HepG2 (cell line): ENCODE data around the gene CARD8. TPM values are rescaled to one million over a fixed set of nuclear protein-coding genes. Genes with fewer than 3 reads are reported as not detected.

Experiments
- ATAC-seq: fragments of 200-7000 bp; cut with Tn5 transposase; 3 replicates; pipeline ENCODE4 v1.9.1; 2020; ENCODE audit warnings: mild to moderate bottlenecking, moderate library complexity
- BruUV-seq: library from RNA; stranded (reverse); fragments of 400-500 nt; replicated peaks from 2 replicates; lab custom pipeline; 2021; lab: Mats Ljungman, UMichigan
- CTCF ChIA-PET: fragments of 300-600 bp; formaldehyde crosslinking; extraction: SDS; loops from one replicate; lab custom pipeline; 2021; ENCODE audit warnings: low total read pairs, inconsistent platforms, low intra/inter-chr PET ratio; lab: Yijun Ruan, JAX
- POLR2A ChIA-PET: fragments of 350-600 bp; sonication (Branson Sonifier 250); formaldehyde crosslinking; loops from one replicate; lab custom pipeline; 2020; ENCODE audit warnings: antibody characterized with exemption, inconsistent platforms; lab: Yijun Ruan, JAX
- DNase-seq: peaks from one replicate; pipeline ENCODE4 v3.0.0-alpha.2; 2015; ENCODE audit warnings: low spot score
- FAIRE-seq: peaks from 3 replicates; lab custom pipeline; 2011; peaks lifted over from hg19 to GRCh38; lab: Jason Lieb, UNC
- H2AFZ ChIP-seq: one replicate; pipeline ENCODE4 v1.6.1; 2011; ENCODE audit warnings: low read length, inconsistent platforms
- H3K27ac ChIP-seq: fragments of 300-600 bp; 3 replicates; pipeline ENCODE4 v1.8.0; 2011; ENCODE audit warnings: mixed run types, mild to moderate bottlenecking, mixed read lengths, low read length, inconsistent platforms; ENCODE audit not compliant: insufficient read depth; ENCODE audit errors: extremely low read length
- H3K27me3 ChIP-seq, 2 experiments: fragments of 200-600 bp in 1 of 2; 2 replicates in 1 of 2; 3 replicates in 1 of 2; pipeline versions ENCODE4 v1.6.0 to v1.8.0; 2011; ENCODE audit warnings: low read length in 2 of 2, mild to moderate bottlenecking in 2 of 2, moderate library complexity in 2 of 2, inconsistent platforms in 1 of 2; ENCODE audit not compliant: insufficient read depth in 2 of 2, control insufficient read depth in 1 of 2
- H3K36me3 ChIP-seq, 2 experiments: fragments of 200-600 bp in 1 of 2; replicated peaks in 1 of 2; 2 replicates in 1 of 2; 3 replicates in 1 of 2; pipeline versions ENCODE4 v1.5.1 to v1.8.0; 2011; ENCODE audit warnings: low read length in 2 of 2, inconsistent platforms in 1 of 2; ENCODE audit not compliant: insufficient read depth in 2 of 2, control insufficient read depth in 1 of 2
- H3K4me1 ChIP-seq: 2 replicates; pipeline ENCODE4 v1.5.1; 2012; ENCODE audit warnings: low read length, inconsistent platforms; ENCODE audit not compliant: insufficient read depth
- H3K4me2 ChIP-seq: 2 replicates; pipeline ENCODE4 v1.6.0; 2011; ENCODE audit warnings: low read depth, low read length, inconsistent platforms
- H3K4me3 ChIP-seq, 3 experiments: fragments of 200-600 bp in 1 of 3; sonication (generic), shearing (Covaris generic) in 1 of 3; replicated peaks in 1 of 3; 2 replicates each; pipeline ENCODE4 v1.5.1; 2011 to 2016; ENCODE audit warnings: low read length in 3 of 3, inconsistent platforms in 2 of 3, low read depth in 2 of 3, mild to moderate bottlenecking in 2 of 3, control low read depth in 1 of 3, mixed read lengths in 1 of 3; ENCODE audit not compliant: insufficient read depth in 1 of 3
- H3K79me2 ChIP-seq: one replicate; pipeline ENCODE4 v1.6.1; 2011; ENCODE audit warnings: low read length, inconsistent platforms; ENCODE audit not compliant: insufficient read depth
- H3K9ac ChIP-seq: 2 replicates; pipeline ENCODE4 v1.6.0; 2011; ENCODE audit warnings: mild to moderate bottlenecking, low read depth, low read length, inconsistent platforms; ENCODE audit not compliant: insufficient read depth
- H3K9me3 ChIP-seq: 2 replicates; pipeline ENCODE4 v1.5.1; 2012; ENCODE audit warnings: mild to moderate bottlenecking, low read length
- H4K20me1 ChIP-seq: 2 replicates; pipeline ENCODE4 v1.6.0; 2011; ENCODE audit warnings: inconsistent platforms, mild to moderate bottlenecking, low read length, moderate library complexity; ENCODE audit not compliant: insufficient read depth
- DMAP1 ChIP-seq: IDR thresholded peaks from 2 replicates; pipeline ENCODE4 v1.6.1; 2016
- HMGXB4 ChIP-seq, 2 experiments: sonication (generic) in 1 of 2; formaldehyde crosslinking in 1 of 2; IDR thresholded peaks; 2 replicates each; pipeline versions ENCODE4 v1.4.0 to v1.6.1; 2018 to 2020; ENCODE audit warnings: missing genetic modification reagents in 2 of 2, borderline replicate concordance in 1 of 2, low read depth in 1 of 2, mild to moderate bottlenecking in 1 of 2, missing biosample characterization in 1 of 2
- MED13 ChIP-seq: sonication (generic); formaldehyde crosslinking; IDR thresholded peaks from 2 replicates; pipeline ENCODE4 v1.5.0; 2020; ENCODE audit warnings: missing genetic modification reagents
- NR2F6 ChIP-seq, 2 experiments: IDR thresholded peaks; 2 replicates each; pipeline ENCODE4 v1.6.1; 2016; ENCODE audit warnings: antibody characterized with exemption in 1 of 2, mild to moderate bottlenecking in 1 of 2
- POGK ChIP-seq: sonication (generic); formaldehyde crosslinking; conservative IDR thresholded peaks from 2 replicates; pipeline ENCODE4 v1.8.0; 2022; ENCODE audit warnings: mild to moderate bottlenecking, moderate library complexity, missing genetic modification reagents
- ZFP41 ChIP-seq: sonication (generic); formaldehyde crosslinking; IDR thresholded peaks from 2 replicates; pipeline ENCODE4 v1.4.0; 2020; ENCODE audit warnings: mild to moderate bottlenecking, missing genetic modification reagents, borderline replicate concordance
- ZNF101 ChIP-seq: sonication (generic); formaldehyde crosslinking; IDR thresholded peaks from 2 replicates; pipeline ENCODE4 v1.4.0; 2020; ENCODE audit warnings: mild to moderate bottlenecking, low read depth, missing genetic modification reagents, borderline replicate concordance
- ZNF547 ChIP-seq: sonication (generic); formaldehyde crosslinking; IDR thresholded peaks from 2 replicates; pipeline ENCODE4 v1.5.1; 2020; ENCODE audit warnings: mild to moderate bottlenecking, missing genetic modification reagents
- ZNF782 ChIP-seq: sonication (generic); formaldehyde crosslinking; IDR thresholded peaks from 2 replicates; pipeline ENCODE4 v1.4.0; 2020; ENCODE audit warnings: missing genetic modification reagents, mild to moderate bottlenecking, borderline replicate concordance
- WGBS: methylation state at CpG from one replicate; pipeline ENCODE4 v1.1.6; 2017; ENCODE audit warnings: low lambda C conversion rate; 5-methylcytosine and 5-hydroxymethylcytosine counted together
- in situ Hi-C: cut with HindIII; loops from 2 replicates; pipeline ENCODE4 v1.10.0; 2017; ENCODE audit warnings: low pct_unique_long_range_greater_than_20kb; ENCODE audit not compliant: extremely low pct_ligation_motif_present
- intact Hi-C: fragments of 100-400 bp; cut with micrococcal nuclease; formaldehyde crosslinking; loops from one replicate; pipeline ENCODE4 v1.10.0; 2022; ENCODE audit not compliant: unreplicated experiment
- polyA plus RNA-seq, 8 experiments: library from polyadenylated mRNA; depleted of rRNA in 3 of 8; stranded (reverse) in 7 of 8; unstranded in 1 of 8; fragments of >200 nt; fragmentation: Illumina TruSeq in 4 of 8; extraction: Trizol in 4 of 8; gene quantifications; 2 replicates each; pipeline versions ENCODE4 v1.2.1 to v1.2.3, GENCODE V29; 2011 to 2016; ENCODE audit warnings: low read depth in 4 of 8, missing spikeins in 1 of 8, mixed read lengths in 1 of 8; ENCODE audit not compliant: insufficient read depth in 1 of 8
- total RNA-seq, 5 experiments: library from RNA; depleted of rRNA; stranded (reverse); fragments of >200 nt; fragmentation: Illumina TruSeq; extraction: Trizol; gene quantifications; 2 replicates each; pipeline ENCODE4 v1.2.3, GENCODE V29; 2016; ENCODE audit warnings: low read depth in 1 of 5
- TF ChIP-seq, protein P1 (sequence below): sonication (generic); formaldehyde crosslinking; IDR thresholded peaks from 2 replicates; pipeline ENCODE4 v1.4.0; 2020; ENCODE audit warnings: missing genetic modification reagents
- TF ChIP-seq, protein P2 (sequence below): sonication (generic); formaldehyde crosslinking; IDR thresholded peaks from 2 replicates; pipeline ENCODE4 v1.9.0; 2021; ENCODE audit warnings: mild to moderate bottlenecking, missing genetic modification reagents

Gene CARD8
- total and polyA plus RNA-seq, 2 of the 13 experiments (the other 11 are each of a cell fraction or from before 2014, with no cell fraction given): 15.0 to 19.2 TPM

DNA sequence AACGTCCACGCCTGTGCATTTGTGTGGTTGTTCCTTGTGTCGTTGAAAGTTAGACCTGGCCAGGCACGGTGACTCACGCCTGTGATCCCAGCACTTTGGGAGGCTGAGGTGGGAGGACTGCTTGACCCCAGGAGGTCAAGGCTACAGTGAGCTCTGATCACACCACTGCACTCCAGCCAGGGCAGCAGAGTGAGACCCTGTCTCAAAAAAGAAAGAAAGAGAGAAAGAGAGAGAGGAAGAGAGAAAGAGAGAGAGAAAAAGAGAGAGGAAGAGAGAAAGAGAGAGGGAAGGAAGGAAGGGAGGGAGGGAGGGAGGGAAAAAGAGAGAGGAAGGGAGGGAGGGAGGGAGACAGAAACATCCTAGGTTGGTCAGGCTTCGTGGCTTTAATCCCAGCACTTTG lies 19.2 kb upstream of the CARD8 start (continued):
- no peak for TF ChIP-seq HMGXB4 (CRISPR knock-in tag; IDR thresholded peaks at IDR 0.05; ENCODE audit: borderline replicate concordance in 1 of 2, low read depth in 1 of 2)
- TF ChIP-seq, protein P1, sequence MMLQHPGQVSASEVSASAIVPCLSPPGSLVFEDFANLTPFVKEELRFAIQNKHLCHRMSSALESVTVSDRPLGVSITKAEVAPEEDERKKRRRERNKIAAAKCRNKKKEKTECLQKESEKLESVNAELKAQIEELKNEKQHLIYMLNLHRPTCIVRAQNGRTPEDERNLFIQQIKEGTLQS: no peak
- TF ChIP-seq NR2F6 (IDR thresholded peaks at IDR 0.05): no peak
- 0 out of 2 replicates have a peak, but pooled peaks have one; percentile 13 for TF ChIP-seq NR2F6 (CRISPR knock-in tag; IDR thresholded peaks at IDR 0.05)
- no peak for TF ChIP-seq ZNF547 (CRISPR knock-in tag)
- no peak for TF ChIP-seq ZNF782 (CRISPR knock-in tag)

- no peaks in the 10 kb centered on the region for H3K79me2 ChIP-seq
- WGBS: 79% methylated on average over 3 of the region's 3 CpGs
- in situ Hi-C loops: loop anchor here (5.0 to 25.0 kb wide), 2 partner anchors 33 to 312 kb away; no protein-coding TSS in a partner anchor
- no peaks in the 10 kb centered on the region for H3K27me3 ChIP-seq
- TF ChIP-seq MED13 (no peak), DMAP1 (no peak), POGK (CRISPR knock-in tag) (no peak), ZFP41 (no peak), ZNF101 (CRISPR knock-in tag) (no peak)
- TF ChIP-seq, protein P2, sequence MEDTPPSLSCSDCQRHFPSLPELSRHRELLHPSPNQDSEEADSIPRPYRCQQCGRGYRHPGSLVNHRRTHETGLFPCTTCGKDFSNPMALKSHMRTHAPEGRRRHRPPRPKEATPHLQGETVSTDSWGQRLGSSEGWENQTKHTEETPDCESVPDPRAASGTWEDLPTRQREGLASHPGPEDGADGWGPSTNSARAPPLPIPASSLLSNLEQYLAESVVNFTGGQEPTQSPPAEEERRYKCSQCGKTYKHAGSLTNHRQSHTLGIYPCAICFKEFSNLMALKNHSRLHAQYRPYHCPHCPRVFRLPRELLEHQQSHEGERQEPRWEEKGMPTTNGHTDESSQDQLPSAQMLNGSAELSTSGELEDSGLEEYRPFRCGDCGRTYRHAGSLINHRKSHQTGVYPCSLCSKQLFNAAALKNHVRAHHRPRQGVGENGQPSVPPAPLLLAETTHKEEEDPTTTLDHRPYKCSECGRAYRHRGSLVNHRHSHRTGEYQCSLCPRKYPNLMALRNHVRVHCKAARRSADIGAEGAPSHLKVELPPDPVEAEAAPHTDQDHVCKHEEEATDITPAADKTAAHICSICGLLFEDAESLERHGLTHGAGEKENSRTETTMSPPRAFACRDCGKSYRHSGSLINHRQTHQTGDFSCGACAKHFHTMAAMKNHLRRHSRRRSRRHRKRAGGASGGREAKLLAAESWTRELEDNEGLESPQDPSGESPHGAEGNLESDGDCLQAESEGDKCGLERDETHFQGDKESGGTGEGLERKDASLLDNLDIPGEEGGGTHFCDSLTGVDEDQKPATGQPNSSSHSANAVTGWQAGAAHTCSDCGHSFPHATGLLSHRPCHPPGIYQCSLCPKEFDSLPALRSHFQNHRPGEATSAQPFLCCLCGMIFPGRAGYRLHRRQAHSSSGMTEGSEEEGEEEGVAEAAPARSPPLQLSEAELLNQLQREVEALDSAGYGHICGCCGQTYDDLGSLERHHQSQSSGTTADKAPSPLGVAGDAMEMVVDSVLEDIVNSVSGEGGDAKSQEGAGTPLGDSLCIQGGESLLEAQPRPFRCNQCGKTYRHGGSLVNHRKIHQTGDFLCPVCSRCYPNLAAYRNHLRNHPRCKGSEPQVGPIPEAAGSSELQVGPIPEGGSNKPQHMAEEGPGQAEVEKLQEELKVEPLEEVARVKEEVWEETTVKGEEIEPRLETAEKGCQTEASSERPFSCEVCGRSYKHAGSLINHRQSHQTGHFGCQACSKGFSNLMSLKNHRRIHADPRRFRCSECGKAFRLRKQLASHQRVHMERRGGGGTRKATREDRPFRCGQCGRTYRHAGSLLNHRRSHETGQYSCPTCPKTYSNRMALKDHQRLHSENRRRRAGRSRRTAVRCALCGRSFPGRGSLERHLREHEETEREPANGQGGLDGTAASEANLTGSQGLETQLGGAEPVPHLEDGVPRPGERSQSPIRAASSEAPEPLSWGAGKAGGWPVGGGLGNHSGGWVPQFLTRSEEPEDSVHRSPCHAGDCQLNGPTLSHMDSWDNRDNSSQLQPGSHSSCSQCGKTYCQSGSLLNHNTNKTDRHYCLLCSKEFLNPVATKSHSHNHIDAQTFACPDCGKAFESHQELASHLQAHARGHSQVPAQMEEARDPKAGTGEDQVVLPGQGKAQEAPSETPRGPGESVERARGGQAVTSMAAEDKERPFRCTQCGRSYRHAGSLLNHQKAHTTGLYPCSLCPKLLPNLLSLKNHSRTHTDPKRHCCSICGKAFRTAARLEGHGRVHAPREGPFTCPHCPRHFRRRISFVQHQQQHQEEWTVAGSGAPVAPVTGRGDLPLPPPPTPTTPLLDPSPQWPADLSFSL (CRISPR knock-in tag): no peak
- no peak overlapping the region for H3K27ac ChIP-seq
- H2AFZ ChIP-seq: no peak overlapping the region
- H3K4me2 ChIP-seq: no peak overlapping the region
- CTCF ChIA-PET: no interaction called here
- no peak overlapping the region for H3K4me3 ChIP-seq
- POLR2A ChIA-PET: no interaction called here
- no peaks in the 10 kb centered on the region for H4K20me1 ChIP-seq
- no TSS peak for BruUV-seq
- FAIRE-seq (no peak), DNase-seq (no peak), ATAC-seq (no peak)
- peaks cover 0 to 1% of the 10 kb centered on the region in 2 experiments; a peak in 1 of 5 replicates for H3K36me3 ChIP-seq
- peaks cover 14% of the 10 kb centered on the region for H3K4me1 ChIP-seq
- intact Hi-C loops: no loop called here
- no peak overlapping the region for H3K9ac ChIP-seq
- no peaks in the 10 kb centered on the region for H3K9me3 ChIP-seq
Measured at GRCh38 chr19:48274173-48274572, 18.5 kb upstream of the CARD8 start.
